GM21360 (cell line): ENCODE results near the gene GNS.

Experiments used
- ATAC-seq: cut with Tn5 transposase; IDR thresholded peaks from one replicate; pipeline ENCODE4 v1.9.1; 2021; ENCODE audit warnings: mild to moderate bottlenecking, moderate library complexity; ENCODE audit not compliant: unreplicated experiment

Gene GNS

GRCh38 chr12:64759035-64759894 is at the start of gene GNS:
Gene GNS, minus strand, starts transcription at chr12:64759406. Its CDS starts 130 bp downstream, at chr12:64759276.
- ATAC-seq, result peak; percentile 83

GRCh38 chr12:64808110-64808509 is 48.9 kb upstream of the GNS start:
- peak; percentile 82 for ATAC-seq

DNA sequence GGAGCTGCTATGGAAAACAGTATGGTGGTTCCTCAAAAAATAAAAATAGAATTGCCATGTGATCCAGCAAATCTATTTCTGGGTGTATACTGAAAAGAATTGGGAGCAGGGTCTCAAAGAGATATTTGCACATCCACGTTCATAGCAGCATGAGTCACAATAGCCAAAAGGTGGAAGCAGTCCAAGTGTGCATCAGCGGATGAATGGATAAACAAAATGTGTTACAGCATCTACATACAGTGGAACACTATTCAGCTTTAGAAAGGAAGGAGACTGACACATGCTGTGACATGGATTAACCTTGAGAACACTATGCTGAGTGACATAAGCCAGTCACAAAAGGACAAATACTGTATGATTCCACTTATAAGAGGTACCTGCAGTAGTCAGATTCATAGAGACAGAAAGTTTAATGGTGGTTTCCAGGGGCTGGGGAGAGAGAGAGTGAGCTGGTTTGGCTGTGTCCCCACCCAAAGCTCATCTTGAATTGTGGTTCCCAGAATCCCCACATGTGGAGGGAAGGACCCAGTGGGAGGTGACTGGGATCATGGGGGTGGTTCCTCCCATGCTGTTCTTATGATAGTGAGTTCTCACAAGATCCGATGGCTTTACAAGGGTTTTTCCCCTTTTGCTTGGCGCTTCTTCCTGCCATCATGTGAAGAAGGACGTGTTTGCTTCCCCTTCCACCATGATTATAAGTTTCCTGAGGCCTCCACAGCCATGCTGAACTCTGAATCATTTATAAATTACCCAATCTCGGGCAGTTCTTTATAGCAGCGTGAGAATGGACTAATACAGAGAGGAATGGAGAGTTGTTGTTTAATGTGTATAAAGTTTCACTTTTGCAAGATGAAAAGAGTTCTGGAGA is 47.6 kb upstream of the GNS start:
- ATAC-seq, result no peak

DNA sequence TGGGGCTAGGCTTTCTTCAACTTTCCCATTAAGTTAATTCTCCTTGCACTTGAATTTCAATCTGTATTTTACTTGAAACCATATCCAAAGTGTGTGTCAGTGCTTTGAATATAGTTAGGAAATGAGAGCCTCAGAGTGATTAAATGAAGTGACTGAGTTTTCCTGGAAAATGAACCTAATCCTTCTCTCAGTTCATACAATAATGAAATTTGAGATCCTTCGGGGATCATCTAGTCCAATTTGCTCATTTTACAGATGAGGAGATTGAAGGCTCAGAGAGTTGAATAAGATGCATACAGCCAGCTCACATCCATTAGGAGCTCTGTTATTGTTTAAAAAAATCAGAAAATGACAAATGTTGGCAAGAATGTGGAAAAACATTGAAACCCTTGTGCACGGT is 47.0 kb upstream of the GNS start:
- ATAC-seq, result no peak

DNA sequence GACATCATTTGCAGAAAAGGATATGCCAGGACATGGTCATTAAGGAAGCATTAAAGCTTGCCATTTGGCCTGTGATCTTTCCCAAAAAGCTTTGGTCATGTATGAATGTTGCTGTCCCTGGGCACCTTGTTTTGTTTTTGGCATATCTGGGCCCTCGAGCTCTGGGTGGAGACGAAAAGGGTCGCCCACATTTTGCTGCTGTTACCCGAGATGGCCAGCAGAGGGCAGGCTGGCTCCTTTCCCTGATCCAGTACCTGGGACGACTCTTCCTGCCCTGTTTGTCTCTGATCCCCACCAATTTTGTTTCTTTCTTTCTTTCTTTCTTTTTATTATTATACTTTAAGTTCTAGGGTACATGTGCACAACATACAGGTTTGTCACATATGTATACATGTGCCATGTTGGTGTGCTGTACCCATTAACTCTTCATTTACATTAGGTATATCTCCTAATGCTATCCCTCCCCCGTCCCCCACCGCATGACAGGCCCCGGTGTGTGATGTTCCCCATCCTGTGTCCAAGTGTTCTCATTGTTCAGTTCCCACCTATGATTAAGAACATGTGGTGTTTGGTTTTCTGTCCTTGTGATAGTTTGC is 43.1 kb upstream of the GNS start:
- ATAC-seq, result peak; percentile 61

- ATAC-seq, result no peak
These were observed 42.2 kb upstream of the GNS start for GRCh38 chr12:64801381-64801780.

- peak; percentile 53 for ATAC-seq
These were observed 41.4 kb upstream of the GNS start for GRCh38 chr12:64800640-64801039.

GRCh38 chr12:64798165-64798564 is 39.0 kb upstream of the GNS start:
- no peak for ATAC-seq

- ATAC-seq, result no peak
These were observed 38.0 kb upstream of the GNS start for GRCh38 chr12:64797156-64797555.

- peak; percentile 69 for ATAC-seq
These were observed 37.1 kb upstream of the GNS start for GRCh38 chr12:64796205-64796845.

DNA sequence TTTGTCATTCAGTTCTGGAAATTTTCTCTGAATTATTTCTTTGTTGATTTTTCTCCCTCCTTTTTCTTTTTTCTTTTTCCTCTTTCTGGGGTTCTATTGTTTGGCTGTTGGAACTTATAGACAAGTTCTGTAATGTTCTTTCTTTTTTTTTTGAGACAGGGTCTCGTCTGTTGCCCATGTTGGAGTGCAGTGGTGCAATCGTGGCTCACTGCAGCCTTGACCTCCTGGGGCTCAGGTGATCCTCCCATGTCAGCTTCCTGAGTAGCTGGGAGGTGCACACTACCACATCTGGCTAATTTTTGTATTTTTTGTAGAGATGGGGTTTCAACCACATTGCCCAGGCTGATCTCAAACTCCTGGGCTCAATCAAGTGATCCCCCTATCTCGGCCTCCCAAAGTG is 35.1 kb upstream of the GNS start:
- no peak for ATAC-seq

DNA sequence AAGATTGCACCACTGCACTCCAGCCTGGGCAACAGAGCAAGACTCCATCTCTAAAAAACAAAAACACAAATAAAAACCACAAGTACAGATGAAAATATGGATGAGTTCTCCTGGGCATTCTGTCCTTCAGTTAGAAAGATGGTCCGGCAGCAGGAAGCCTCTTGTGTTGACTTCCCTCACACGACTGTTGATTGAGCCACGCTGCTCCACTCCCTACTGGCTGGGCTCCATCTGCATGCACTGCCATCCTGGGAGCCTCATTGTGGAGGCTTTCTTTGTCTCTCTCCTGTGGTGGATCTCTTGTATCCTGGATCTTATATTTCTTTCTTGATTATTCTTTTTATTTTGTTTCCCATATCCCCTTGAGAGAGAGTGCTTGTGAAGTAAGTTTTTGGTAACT is 34.4 kb upstream of the GNS start:
- ATAC-seq, result no peak

DNA sequence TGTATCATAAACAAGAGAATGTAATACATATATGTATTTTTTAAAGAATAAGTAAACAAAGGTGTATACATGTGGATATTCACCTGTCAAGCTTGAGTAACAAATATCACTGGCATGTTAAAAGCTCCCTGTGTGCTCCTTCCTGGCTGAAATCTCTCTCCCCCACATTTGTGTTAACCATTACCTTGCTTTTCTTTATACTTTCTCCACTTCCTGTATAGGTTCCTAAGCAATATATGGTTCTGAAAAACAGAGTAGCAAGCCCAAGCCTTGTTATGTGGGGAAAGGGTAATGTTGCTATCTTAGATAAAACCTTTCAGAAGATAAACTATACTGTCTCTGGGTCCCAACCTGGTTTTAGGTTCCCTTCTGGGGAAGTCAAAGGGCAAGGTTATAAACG is 32.9 kb upstream of the GNS start:
- no peak for ATAC-seq

DNA sequence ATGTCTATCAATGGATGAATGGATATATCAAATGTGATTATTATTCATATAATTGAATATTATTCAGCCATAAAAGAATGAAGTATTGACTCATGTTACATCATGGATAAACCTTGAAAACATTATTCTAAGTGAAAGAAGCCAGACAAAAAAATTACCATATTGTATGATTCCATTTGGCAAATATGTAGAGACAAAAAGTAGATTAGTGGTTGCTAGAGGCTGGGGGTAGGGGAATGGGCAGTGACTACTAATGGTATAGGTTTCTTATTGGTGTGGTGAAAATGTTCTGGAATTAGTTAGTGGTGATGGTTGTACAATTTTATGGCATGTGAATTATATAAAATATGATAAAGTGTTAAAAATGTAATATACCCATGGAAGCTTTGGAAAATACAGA is 31.8 kb upstream of the GNS start:
- ATAC-seq, result no peak

- no peak for ATAC-seq
These were observed 31.0 kb upstream of the GNS start for GRCh38 chr12:64790166-64790565.

GRCh38 chr12:64785838-64786237 is 26.6 kb upstream of the GNS start:
- ATAC-seq, result no peak

- ATAC-seq, result no peak
These were observed 23.1 kb upstream of the GNS start for GRCh38 chr12:64782191-64782876.

- peak; percentile 23 for ATAC-seq
These were observed 22.3 kb upstream of the GNS start for GRCh38 chr12:64781280-64782190.

- ATAC-seq, result peak; percentile 59
These were observed 21.5 kb upstream of the GNS start for GRCh38 chr12:64780531-64781279.
